ENCODE measurements around the gene ST3GAL2.

- TF ChIP-seq CTCF (IDR thresholded peaks at IDR 0.05; ENCODE audit: low read depth, low read length) (no peak), EZH2phosphoT487 (IDR thresholded peaks at IDR 0.05; ENCODE audit: low read depth) (no peak)
Measured at GRCh38 chr16:70374213-70374612, 64.7 kb downstream of the ST3GAL2 start.
